ACC112 (cell line): ENCODE results near the gene MNX1.

Experiments used
- H2AFZ ChIP-seq: fragments of 200-600 bp; sonication (generic); one replicate; pipeline ENCODE4 v1.6.0; 2017; ENCODE audit warnings: antibody characterized with exemption, low read length; ENCODE audit not compliant: unreplicated experiment
- H3K27ac ChIP-seq: fragments of 200-600 bp; sonication (generic); 2 replicates; pipeline ENCODE4 v1.5.1; 2014; ENCODE audit warnings: low read depth, mild to moderate bottlenecking, antibody characterized with exemption, low read length, moderate library complexity
- H3K27me3 ChIP-seq: fragments of 200-600 bp; sonication (generic); 2 replicates; pipeline ENCODE4 v1.6.1; 2014; ENCODE audit warnings: mild to moderate bottlenecking, antibody characterized with exemption, low read length, moderate library complexity, mixed read lengths; ENCODE audit not compliant: insufficient read depth
- H3K36me3 ChIP-seq: fragments of 200-600 bp; sonication (generic); 2 replicates; pipeline ENCODE4 v1.6.1; 2016; ENCODE audit warnings: mild to moderate bottlenecking, antibody characterized with exemption, low read length, moderate library complexity, mixed read lengths; ENCODE audit not compliant: insufficient read depth
- H3K4me1 ChIP-seq: fragments of 200-600 bp; sonication (generic); one replicate; pipeline ENCODE4 v1.6.1; 2016; ENCODE audit warnings: low read length, mixed read lengths; ENCODE audit not compliant: insufficient read depth, unreplicated experiment, control insufficient read depth
- H3K4me3 ChIP-seq: fragments of 200-600 bp; sonication (generic); 2 replicates; pipeline ENCODE4 v1.5.1; 2014; ENCODE audit warnings: mild to moderate bottlenecking, low read depth, low read length
- H3K79me2 ChIP-seq: fragments of 200-600 bp; sonication (generic); one replicate; pipeline ENCODE4 v1.6.0; 2016; ENCODE audit warnings: low read length; ENCODE audit not compliant: control insufficient read depth, unreplicated experiment, insufficient read depth

The MNX1 gene

GRCh38 chr7:157020514-157021070 lies 10.1 kb upstream of the MNX1 start:
- H2AFZ ChIP-seq, result no peak overlapping the region
- no peaks in the 10 kb centered on the region for H3K79me2 ChIP-seq
- no peaks in the 10 kb centered on the region for H3K36me3 ChIP-seq
- H3K4me3 ChIP-seq, result no peak overlapping the region
- H3K4me1 ChIP-seq, result no peaks in the 10 kb centered on the region
- H3K27ac ChIP-seq, result no peak overlapping the region
- peaks cover 100% of the 10 kb centered on the region for H3K27me3 ChIP-seq

GRCh38 chr7:157019718-157020451 lies 9.4 kb upstream of the MNX1 start:
- Histone ChIP-seq H3K4me3 (no peak overlapping the region), H3K36me3 (no peaks in the 10 kb centered on the region), H3K79me2 (no peaks in the 10 kb centered on the region), H3K27ac (no peak overlapping the region), H3K27me3 (peaks cover 100% of the 10 kb centered on the region), H3K4me1 (no peaks in the 10 kb centered on the region), H2AFZ (no peak overlapping the region)

GRCh38 chr7:157018997-157019608 lies 8.6 kb upstream of the MNX1 start:
- peaks cover 100% of the 10 kb centered on the region for H3K27me3 ChIP-seq
- no peaks in the 10 kb centered on the region for H3K4me1 ChIP-seq
- no peak overlapping the region for H2AFZ ChIP-seq
- no peak overlapping the region for H3K27ac ChIP-seq
- H3K4me3 ChIP-seq, result no peak overlapping the region
- H3K79me2 ChIP-seq, result no peaks in the 10 kb centered on the region
- no peaks in the 10 kb centered on the region for H3K36me3 ChIP-seq

GRCh38 chr7:157018328-157018996 lies 8.0 kb upstream of the MNX1 start:
- H3K36me3 ChIP-seq, result no peaks in the 10 kb centered on the region
- no peaks in the 10 kb centered on the region for H3K4me1 ChIP-seq
- no peak overlapping the region for H3K4me3 ChIP-seq
- no peak overlapping the region for H2AFZ ChIP-seq
- H3K79me2 ChIP-seq, result no peaks in the 10 kb centered on the region
- peaks cover 100% of the 10 kb centered on the region for H3K27me3 ChIP-seq
- no peak overlapping the region for H3K27ac ChIP-seq

GRCh38 chr7:157017603-157018327 lies 7.3 kb upstream of the MNX1 start:
- Histone ChIP-seq H3K36me3 (no peaks in the 10 kb centered on the region), H3K79me2 (no peaks in the 10 kb centered on the region), H3K4me1 (no peaks in the 10 kb centered on the region), H2AFZ (no peak overlapping the region), H3K27ac (no peak overlapping the region), H3K4me3 (no peak overlapping the region), H3K27me3 (peaks cover 100% of the 10 kb centered on the region)

- Histone ChIP-seq H3K27ac (no peak overlapping the region), H3K36me3 (no peaks in the 10 kb centered on the region), H2AFZ (no peak overlapping the region), H3K27me3 (peaks cover 100% of the 10 kb centered on the region), H3K4me1 (no peaks in the 10 kb centered on the region), H3K79me2 (no peaks in the 10 kb centered on the region), H3K4me3 (no peak overlapping the region)
Observed at GRCh38 chr7:157017149-157017548, 6.7 kb upstream of the MNX1 start.

GRCh38 chr7:157016352-157017041 lies 6.0 kb upstream of the MNX1 start:
- Histone ChIP-seq H3K4me1 (no peaks in the 10 kb centered on the region), H3K27ac (no peak overlapping the region), H3K4me3 (no peak overlapping the region), H3K79me2 (no peaks in the 10 kb centered on the region), H2AFZ (no peak overlapping the region), H3K27me3 (peaks cover 100% of the 10 kb centered on the region), H3K36me3 (no peaks in the 10 kb centered on the region)

GRCh38 chr7:157016024-157016351 lies 5.5 kb upstream of the MNX1 start:
- H3K27me3 ChIP-seq, result peaks cover 100% of the 10 kb centered on the region
- H3K27ac ChIP-seq, result no peak overlapping the region
- no peaks in the 10 kb centered on the region for H3K4me1 ChIP-seq
- H3K4me3 ChIP-seq, result no peak overlapping the region
- H3K79me2 ChIP-seq, result no peaks in the 10 kb centered on the region
- H3K36me3 ChIP-seq, result no peaks in the 10 kb centered on the region
- no peak overlapping the region for H2AFZ ChIP-seq

GRCh38 chr7:157014635-157015555 lies 4.4 kb upstream of the MNX1 start:
- H2AFZ ChIP-seq, result no peak overlapping the region
- peaks cover 99% of the 10 kb centered on the region for H3K27me3 ChIP-seq
- no peaks in the 10 kb centered on the region for H3K4me1 ChIP-seq
- no peaks in the 10 kb centered on the region for H3K36me3 ChIP-seq
- H3K4me3 ChIP-seq, result no peak overlapping the region
- no peaks in the 10 kb centered on the region for H3K79me2 ChIP-seq
- H3K27ac ChIP-seq, result no peak overlapping the region
